Esophagus muscularis mucosa (tissue), 4 donors: ENCODE data around the gene GRAMD4.

Experiments
- CTCF ChIP-seq, 3 experiments: fragments of 200-600 bp in 2 of 3; fragments of 450-650 bp in 1 of 3; sonication (generic) in 2 of 3; IDR thresholded peaks; one replicate each; pipeline ENCODE4 v1.5.1; 2017 to 2019; ENCODE audit warnings: antibody characterized with exemption in 3 of 3, mild to moderate bottlenecking in 2 of 3, moderate library complexity in 1 of 3
- EP300 ChIP-seq: sonication (generic); formaldehyde crosslinking; IDR thresholded peaks from one replicate; pipeline ENCODE4 v1.6.1; 2017; ENCODE audit warnings: antibody characterized with exemption
- POLR2A ChIP-seq: fragments of 450-650 bp; IDR thresholded peaks from one replicate; pipeline ENCODE4 v1.6.1; 2017; ENCODE audit warnings: antibody characterized with exemption, moderate library complexity, mild to moderate bottlenecking, low read depth
- POLR2AphosphoS5 ChIP-seq, 2 donors: sonication (generic); formaldehyde crosslinking; IDR thresholded peaks; one replicate each; pipeline ENCODE4 v1.6.1; 2017; ENCODE audit warnings: antibody characterized with exemption in 2 of 2

DNA sequence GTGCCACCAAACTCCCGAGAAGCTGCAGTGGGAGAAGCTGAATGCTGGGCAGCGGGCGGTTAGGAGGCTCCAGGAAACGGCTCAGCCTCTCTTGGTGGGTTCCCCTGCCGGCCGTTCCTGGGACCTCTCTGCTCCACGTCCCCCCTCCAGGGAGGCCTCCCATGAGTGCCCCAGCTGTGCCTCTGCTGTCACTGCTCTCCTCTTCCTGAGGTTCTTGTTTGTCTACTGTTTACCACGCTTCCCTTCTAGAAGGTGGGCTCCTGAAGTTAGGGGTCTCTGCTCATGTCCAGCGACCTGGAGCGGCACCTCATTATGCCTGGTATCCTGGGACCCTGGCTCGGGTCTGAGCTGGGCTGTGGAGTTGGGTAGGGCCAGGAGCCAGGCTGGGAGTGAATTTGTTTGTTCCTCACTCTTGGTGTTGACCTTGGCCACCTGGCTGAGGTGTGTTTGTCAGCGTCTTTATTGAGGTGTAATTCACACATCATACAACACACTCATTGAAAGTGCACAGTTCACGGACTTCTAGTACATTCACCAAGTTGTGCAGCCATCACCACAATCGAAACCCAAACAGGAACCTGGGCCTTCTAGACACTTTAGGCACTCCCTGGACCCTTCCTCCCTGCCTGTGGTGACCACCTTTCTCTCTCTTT lies 37.8 kb upstream of the GRAMD4 start:
- TF ChIP-seq CTCF (IDR thresholded peaks at IDR 0.05): no peak
- TF ChIP-seq POLR2A: no peak
- TF ChIP-seq EP300: no peak
- no peak for TF ChIP-seq POLR2AphosphoS5 (IDR thresholded peaks at IDR 0.05)
